Esophagus squamous epithelium (tissue), 4 donors: ENCODE measurements around the gene NCKAP5.

Experiments used
- POLR2A ChIP-seq, 4 donors: fragments of 450-650 bp; IDR thresholded peaks; one replicate each; pipeline ENCODE4 v1.6.1; 2017; ENCODE audit warnings: antibody characterized with exemption in 4 of 4, mild to moderate bottlenecking in 4 of 4, moderate library complexity in 3 of 4
- TF ChIP-seq, protein P1 (sequence below), 6 experiments: fragments of 450-650 bp in 4 of 6; fragments of 200-600 bp in 2 of 6; sonication (generic) in 2 of 6; IDR thresholded peaks; one replicate each; pipeline ENCODE4 v1.5.1; 2016 to 2019; ENCODE audit warnings: antibody characterized with exemption in 6 of 6, mild to moderate bottlenecking in 4 of 6, moderate library complexity in 4 of 6

DNA sequence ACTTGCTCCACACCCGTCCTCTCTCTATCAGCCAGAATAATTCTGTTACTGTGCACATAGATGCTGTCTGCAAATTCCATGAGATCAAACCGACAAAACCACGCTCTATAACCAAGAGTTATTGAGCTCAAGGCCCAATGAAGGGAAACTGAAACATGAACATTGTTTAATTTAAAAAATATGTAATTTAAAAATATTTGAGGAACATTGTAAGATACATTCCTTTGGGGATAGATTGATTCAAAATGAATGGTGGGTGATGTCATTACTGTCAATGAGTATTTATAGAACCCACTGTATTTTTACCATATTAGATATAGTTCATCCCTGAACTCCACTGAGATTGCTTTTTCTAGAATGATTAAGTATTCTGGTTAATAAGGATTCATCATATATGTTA is 50.4 kb downstream of the NCKAP5 start:
- TF ChIP-seq, protein P1, sequence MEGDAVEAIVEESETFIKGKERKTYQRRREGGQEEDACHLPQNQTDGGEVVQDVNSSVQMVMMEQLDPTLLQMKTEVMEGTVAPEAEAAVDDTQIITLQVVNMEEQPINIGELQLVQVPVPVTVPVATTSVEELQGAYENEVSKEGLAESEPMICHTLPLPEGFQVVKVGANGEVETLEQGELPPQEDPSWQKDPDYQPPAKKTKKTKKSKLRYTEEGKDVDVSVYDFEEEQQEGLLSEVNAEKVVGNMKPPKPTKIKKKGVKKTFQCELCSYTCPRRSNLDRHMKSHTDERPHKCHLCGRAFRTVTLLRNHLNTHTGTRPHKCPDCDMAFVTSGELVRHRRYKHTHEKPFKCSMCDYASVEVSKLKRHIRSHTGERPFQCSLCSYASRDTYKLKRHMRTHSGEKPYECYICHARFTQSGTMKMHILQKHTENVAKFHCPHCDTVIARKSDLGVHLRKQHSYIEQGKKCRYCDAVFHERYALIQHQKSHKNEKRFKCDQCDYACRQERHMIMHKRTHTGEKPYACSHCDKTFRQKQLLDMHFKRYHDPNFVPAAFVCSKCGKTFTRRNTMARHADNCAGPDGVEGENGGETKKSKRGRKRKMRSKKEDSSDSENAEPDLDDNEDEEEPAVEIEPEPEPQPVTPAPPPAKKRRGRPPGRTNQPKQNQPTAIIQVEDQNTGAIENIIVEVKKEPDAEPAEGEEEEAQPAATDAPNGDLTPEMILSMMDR (IDR thresholded peaks at IDR 0.05), result no peak
- TF ChIP-seq POLR2A (IDR thresholded peaks at IDR 0.05), result no peak
